Measurements from ENCODE around the gene RHBDD2.

DNA sequence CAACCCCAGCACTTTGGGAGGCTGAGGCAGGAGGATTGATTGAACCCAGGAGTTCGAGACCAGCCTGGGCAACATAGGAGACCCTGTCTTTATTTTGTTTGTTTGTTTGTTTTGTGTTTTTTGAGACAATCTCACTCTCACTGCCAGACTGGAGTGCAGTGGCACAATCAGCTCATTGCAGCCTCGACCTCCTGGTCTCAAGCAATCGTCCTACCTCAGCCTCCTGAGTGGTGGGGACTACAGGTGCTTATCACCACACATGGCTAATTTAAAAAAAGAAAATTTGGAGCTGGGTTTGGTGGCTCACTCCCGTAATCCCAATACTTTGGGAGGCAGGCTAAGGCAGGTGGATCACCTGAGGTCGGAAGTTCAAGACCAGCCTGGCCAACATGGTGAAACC, 34.7 kb upstream of the RHBDD2 start:
- TF ChIP-seq, protein P1, sequence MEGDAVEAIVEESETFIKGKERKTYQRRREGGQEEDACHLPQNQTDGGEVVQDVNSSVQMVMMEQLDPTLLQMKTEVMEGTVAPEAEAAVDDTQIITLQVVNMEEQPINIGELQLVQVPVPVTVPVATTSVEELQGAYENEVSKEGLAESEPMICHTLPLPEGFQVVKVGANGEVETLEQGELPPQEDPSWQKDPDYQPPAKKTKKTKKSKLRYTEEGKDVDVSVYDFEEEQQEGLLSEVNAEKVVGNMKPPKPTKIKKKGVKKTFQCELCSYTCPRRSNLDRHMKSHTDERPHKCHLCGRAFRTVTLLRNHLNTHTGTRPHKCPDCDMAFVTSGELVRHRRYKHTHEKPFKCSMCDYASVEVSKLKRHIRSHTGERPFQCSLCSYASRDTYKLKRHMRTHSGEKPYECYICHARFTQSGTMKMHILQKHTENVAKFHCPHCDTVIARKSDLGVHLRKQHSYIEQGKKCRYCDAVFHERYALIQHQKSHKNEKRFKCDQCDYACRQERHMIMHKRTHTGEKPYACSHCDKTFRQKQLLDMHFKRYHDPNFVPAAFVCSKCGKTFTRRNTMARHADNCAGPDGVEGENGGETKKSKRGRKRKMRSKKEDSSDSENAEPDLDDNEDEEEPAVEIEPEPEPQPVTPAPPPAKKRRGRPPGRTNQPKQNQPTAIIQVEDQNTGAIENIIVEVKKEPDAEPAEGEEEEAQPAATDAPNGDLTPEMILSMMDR (IDR thresholded peaks at IDR 0.05 in 8 of 11, conservative IDR thresholded peaks at IDR 0.05 in 3 of 11), result no peak
- TF ChIP-seq POLR2A (IDR thresholded peaks at IDR 0.05), result no peak
- TF ChIP-seq POLR2AphosphoS5 (IDR thresholded peaks at IDR 0.05), result no peak

Data from spleen (tissue), 7 donors.